GM21447 (cell line): ENCODE results near the gene HSF2BP.
"Not testable (repeated sequence)": the region's sequence is repeated elsewhere in the genome, so short reads cannot be mapped to it uniquely, and the experiment has no call there.

ENCODE experiments used
- ATAC-seq: cut with Tn5 transposase; IDR thresholded peaks from one replicate; pipeline ENCODE4 v1.9.1; 2021; ENCODE audit not compliant: unreplicated experiment

HSF2BP gene

DNA sequence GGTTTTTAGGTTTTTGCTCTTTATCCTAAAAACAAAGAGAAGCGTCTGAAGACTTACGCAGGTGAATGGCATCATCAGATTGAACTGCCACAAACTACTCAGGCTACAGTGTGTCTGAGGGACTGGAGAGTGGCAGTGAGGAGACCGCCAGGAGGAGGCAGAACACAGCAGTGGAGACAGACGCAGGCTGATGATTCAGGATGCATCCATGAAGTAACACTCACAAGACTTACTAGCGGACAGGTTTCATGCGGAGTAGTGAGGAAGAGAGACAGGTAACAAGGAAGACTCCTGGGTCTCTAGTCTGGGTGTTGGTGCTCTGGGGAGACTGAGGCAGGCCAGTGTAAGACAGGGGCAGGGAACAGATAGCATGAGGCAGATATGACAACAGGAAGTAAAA lies 5.7 kb downstream of the HSF2BP start:
- no peak for ATAC-seq

- ATAC-seq = no peak
Measured at GRCh38 chr21:43652616-43653015, 6.7 kb downstream of the HSF2BP start.

DNA sequence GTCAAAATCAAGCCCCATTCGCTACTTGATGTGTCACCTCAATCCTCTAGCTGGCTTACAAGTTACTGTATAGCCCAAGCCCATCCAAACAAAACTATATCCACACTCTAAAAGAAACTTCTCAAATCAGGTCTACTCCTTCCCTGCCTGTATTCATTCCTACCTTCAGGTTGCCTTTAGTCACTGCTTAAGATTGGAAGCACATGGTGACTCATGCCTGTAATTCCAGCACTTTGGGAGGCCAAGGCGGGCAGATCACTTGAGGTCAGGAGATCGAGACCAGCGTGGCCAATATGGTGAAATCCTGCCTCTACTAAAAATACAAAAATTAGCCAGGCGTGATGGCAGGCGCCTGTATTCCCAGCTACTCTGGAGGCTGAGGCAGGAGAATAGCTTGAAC lies 7.4 kb downstream of the HSF2BP start:
- not testable (repeated sequence) for ATAC-seq

DNA sequence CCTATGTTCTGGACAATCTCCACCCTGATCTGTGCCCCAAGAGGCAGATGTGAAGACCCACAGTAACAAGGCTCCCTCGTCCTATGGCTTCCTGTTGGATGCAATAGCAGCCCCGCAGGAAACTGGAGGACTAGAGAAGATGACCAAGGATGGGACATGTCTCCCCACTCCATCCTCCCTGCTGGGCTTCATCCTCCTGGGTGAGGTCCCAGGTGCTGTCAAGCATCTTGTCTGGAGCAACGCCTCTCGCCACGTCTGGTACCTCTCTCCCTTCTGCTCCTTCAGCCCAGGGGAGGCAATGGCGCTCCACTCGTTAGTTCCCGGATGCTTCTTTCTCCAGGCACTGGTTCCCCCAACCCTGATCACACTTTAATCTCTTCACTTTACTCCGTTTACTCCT lies 11.1 kb downstream of the HSF2BP start:
- ATAC-seq = no peak

DNA sequence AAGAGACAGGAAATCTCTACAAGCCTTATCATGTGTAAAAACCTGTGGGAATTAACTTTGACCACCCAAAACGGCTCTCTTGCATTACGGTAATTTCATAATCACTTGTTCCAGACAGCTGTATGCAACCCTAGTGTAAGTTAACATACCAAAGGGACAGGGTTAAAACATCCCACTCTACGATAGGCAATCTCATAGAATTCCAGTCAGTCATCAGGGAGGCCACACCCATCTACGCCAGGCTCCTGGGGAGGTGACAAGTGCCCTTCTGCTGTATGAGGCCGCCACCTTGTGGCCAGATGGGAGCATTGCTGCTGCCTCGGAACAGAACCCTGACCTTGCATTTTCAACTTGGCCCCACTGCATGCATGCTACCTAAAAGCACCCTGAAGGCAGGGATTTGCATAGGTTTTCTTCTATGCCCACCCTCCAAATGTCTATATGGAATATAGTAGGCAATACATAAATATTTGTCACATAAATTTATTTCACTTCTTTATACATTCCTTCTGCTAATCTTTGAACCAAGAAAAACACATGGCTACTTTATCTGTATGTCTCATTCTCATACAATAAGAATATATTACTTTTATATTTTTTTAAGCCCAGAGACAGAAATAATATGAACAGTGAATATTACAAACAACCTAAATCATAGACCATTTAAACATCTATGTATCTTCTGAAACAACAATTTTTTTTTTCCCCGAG lies 12.6 kb downstream of the HSF2BP start:
- peak; percentile 82 for ATAC-seq

- ATAC-seq = no peak
Measured at GRCh38 chr21:43645976-43646375, 13.3 kb downstream of the HSF2BP start.

GRCh38 chr21:43645136-43645891 lies 14.0 kb downstream of the HSF2BP start:
- ATAC-seq = no peak

GRCh38 chr21:43644609-43645008 lies 14.7 kb downstream of the HSF2BP start:
- no peak for ATAC-seq

DNA sequence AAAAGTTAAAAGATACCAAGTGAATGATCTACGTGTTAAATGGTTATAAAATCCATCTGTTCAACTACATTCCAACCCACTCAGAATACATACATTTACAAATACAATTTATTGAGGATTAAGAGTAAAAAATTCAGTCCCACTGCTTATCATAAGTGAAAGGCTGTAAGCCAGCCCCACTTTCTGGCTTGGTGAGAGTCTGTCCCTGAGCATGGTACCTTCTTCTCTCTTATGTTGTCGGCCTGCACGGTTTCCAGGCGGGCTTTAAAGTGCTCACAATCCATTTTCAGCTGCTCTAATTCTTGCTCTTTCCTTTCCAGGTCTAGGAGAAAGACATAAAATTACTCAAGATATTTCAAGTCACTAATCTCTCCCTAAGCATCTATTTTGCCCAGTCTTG lies 15.2 kb downstream of the HSF2BP start:
- ATAC-seq = no peak

DNA sequence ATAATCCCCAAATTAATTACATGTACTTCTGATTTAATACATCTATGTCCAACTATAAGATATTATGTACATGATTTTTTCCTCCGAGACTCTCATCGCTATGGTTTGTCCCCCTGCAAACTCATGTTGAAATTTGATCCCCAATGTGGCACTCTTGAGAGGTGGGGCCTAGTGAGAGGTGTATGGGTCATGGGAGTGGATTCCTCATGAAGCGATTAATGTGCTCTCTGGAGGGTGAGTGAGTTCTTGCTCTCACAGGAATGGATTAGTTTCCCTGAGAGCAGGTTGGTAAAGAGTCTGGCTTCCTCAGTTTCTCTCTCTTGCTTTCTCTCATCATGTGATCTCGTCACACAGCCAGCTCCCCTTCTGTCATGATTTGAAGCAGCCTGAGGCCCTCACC lies 16.1 kb downstream of the HSF2BP start:
- ATAC-seq = no peak

DNA sequence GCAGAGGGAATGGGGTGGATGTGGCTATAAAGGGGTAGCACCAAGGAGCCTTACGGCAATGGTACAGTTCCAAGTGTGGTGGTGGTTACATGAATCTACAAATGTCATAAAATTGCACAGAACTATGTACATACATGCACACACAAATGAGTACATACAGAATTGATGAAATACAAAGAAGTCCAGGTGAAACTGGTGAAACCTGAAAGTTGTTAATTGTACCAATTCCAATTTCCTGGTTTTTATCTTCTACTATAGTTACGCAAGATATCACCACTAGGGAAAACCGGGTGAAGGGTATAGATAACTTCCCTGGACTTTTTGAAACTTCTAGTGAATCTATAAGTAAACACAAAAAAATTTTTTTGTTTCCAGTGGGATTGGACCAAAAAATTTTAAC lies 18.9 kb downstream of the HSF2BP start:
- ATAC-seq = no peak

DNA sequence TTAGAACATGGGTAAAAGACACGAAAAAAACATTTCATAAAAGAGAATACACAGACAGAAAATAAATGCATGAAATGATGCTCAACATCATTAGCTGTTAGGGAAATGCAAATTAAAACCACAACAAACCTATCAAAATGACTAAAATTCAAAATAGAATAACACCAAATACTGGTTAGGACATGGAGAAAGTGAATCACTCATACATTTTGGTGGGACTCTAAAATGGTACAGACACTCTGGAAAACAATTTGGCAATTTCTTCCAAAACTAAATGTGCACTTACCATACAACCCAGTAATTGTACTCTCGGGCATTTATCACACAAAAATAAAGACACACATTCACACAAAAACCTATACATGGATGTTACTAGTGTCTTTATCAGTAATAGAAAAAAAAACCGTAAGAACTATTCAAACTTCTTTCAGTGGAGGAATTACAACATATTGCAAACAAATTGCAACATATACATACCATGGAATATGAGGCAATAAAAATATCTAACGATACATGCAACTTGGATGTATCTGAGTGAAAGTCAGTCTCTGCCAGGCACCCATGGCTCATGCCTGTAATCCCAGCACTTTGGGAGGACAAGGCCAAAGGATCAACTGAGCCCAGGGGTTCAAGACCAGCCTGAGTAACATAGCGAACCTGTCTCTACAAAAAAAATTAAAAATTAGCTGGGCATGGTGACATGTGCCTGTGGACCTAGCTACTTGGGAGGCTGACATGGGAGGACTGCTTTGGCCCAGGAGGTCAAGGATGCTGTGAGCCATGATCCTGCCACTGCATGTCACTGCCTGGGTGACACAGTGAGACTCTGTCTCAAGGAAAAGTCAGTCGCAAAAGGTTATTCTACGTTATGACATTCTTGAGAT lies 19.6 kb downstream of the HSF2BP start:
- ATAC-seq = no peak

GRCh38 chr21:43637530-43638158 lies 21.6 kb downstream of the HSF2BP start:
- ATAC-seq = no peak

DNA sequence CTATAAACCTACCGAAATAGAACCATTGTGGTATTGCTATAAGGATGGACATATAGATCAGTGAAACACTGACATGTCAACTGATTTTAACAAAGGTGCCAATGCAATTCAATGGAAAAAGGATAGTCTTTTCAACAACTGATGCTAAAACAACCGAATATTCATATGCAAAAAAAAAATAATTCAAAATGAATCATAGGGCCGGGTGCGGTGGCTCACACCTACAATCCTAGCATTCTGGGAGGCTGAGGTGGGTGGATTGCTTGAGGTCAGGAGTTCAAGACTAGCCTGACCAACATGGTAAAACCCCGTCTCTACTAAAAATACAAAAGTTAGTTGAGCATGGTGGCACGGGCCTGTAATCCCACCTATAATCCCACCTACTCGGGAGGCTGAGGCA lies 23.9 kb downstream of the HSF2BP start:
- no peak for ATAC-seq

DNA sequence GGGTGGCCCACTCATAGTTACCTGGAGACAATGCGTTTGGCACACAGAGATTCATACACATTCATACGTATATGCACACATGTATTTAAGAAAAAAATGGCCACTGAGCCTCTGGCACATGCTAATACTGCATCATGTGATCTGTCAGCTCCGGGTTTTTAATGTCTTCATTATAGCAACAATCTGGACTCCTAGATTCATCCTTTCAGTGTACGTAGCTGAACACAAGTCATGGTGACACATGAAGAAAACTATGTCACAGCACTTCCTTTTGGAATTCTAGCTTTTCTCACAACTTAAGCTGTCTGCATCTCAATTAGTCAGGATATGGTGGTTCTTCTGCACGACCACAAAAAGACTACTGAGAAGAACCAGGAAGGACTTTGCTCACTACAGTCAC lies 24.7 kb downstream of the HSF2BP start:
- ATAC-seq = no peak

DNA sequence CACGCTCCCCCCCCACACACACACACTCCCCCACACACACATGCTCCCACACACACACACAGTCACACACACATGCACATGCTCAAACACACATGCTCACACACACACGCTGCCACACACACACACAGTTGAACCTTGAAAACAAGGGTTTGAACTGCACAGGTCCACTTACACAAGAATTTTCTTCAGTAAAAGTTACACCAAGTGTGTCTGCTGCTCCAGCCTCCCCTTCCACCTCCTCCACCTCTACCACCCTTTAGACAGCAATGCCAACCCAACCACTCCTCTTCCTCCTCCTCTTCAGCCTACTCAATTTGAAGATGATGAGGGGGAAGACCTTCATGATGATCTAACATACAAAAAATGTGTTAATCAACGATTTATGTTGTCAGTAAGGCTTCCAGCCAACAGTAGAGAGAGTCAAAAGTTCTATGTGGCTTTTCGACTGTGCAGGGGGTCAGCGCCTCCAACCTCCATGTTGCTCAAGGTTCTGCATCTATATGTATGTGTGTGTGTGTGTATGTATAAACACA lies 26.8 kb downstream of the HSF2BP start:
- no peak for ATAC-seq

GRCh38 chr21:43631411-43632107 lies 27.7 kb downstream of the HSF2BP start:
- no peak for ATAC-seq

DNA sequence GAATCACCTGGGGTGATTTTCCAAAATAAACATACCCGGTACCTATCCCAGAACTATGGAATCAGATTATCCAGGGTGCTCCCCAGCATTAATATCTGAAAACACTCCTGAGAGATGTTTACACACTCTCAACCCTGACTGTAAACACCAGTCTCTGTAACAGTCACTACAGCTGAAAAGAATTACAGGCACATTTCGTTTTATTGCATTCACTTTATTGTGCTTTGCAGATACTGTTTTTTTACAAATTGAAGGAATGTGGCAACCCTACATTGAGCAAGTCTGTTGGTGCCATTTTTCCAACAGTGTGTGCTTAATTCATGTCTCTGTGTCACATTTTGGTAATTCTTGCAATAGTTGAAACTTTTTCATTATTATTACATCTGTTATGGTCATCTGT lies 31.8 kb downstream of the HSF2BP start:
- no peak for ATAC-seq

GRCh38 chr21:43626390-43626789 lies 32.9 kb downstream of the HSF2BP start:
- no peak for ATAC-seq

- no peak for ATAC-seq
Measured at GRCh38 chr21:43624339-43624738, 34.9 kb downstream of the HSF2BP start.
